SK-N-DZ (cell line): ENCODE results near the gene ZMIZ1.
A peak's percentile ranks its signal among the peaks of the same experiment; 100 is the strongest.
"Not testable (repeated sequence)": the region's sequence is repeated elsewhere in the genome, so short reads cannot be mapped to it uniquely, and the experiment has no call there.

Experiments used
- DNase-seq: peaks from one replicate; pipeline ENCODE4 v3.0.0-alpha.2; 2015; ENCODE audit warnings: low spot score

Gene ZMIZ1

GRCh38 chr10:79318369-79318768 is 249.6 kb downstream of the ZMIZ1 start:
- DNase-seq, result no peak

DNA sequence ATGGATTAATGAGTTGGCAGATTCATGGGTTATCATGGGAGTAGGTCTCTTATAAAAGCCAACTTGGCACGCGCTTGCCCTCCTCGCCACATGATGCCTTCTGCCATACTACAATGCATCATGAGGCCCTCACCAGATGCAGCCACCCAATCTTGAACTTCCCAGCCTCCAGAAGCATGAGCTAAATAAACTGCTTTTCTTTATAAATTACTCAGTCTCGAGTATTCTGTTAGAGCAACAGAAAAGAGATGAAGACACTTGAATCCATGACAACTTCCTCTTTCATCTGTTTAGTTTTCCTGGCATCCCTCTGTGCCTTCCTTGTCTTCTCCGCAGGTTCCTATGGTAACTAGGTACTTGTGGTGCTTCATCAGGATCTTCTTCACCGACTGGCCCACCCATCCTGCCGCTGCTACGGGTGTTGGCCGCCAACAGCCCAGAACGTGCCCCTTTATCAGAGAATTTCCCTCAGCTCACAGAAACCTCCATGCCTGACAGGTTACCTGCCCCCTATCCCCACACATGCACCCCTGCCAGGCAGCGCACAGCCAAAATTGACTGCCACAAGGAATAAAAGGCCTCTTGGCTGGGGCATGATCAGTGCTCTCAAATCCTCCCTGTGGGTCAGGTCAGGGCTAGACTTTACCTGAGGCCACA is 250.5 kb downstream of the ZMIZ1 start:
- DNase-seq, result no peak

DNA sequence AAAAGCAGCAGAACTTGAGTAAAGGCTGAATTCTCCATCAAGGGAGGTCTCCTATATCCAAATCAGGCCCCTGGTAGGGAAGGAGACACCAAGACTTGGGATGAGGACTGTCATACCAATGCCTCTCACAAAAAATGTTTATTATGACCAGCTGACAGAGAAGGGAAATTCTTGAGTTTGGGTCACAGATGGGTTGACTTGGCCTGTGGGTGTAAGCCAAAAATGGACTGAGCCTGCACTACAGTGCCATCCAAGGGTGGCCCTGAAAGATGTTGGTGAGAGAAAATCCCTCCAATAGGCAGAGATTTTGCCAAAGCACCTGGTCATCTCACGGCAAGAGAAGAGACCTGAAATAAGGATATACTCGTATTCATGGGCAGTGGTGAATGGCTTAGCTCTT is 251.6 kb downstream of the ZMIZ1 start:
- DNase-seq, result no peak

GRCh38 chr10:79320820-79321493 is 252.2 kb downstream of the ZMIZ1 start:
- DNase-seq, result no peak

- DNase-seq, result no peak
Observed at GRCh38 chr10:79321494-79321882, 252.7 kb downstream of the ZMIZ1 start.

DNA sequence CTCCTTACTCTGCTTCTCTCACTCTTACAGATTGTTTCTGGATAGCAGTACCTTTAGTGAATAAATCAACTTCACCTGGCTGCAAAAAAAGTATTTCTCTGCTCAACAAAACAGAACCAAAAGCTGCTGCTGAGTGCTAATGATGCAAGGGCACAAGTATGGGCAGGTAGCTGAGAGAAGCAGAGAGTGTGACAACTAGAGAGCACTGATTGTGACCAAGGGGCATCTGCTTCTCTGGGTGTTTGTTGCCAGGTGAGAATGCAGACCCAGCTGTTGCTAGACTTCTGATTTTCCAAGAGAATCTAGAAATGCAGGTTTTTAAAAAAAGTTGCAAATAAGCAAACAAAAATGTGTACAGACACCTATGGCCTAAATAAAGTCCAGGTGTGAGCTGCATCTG is 253.2 kb downstream of the ZMIZ1 start:
- DNase-seq, result no peak

DNA sequence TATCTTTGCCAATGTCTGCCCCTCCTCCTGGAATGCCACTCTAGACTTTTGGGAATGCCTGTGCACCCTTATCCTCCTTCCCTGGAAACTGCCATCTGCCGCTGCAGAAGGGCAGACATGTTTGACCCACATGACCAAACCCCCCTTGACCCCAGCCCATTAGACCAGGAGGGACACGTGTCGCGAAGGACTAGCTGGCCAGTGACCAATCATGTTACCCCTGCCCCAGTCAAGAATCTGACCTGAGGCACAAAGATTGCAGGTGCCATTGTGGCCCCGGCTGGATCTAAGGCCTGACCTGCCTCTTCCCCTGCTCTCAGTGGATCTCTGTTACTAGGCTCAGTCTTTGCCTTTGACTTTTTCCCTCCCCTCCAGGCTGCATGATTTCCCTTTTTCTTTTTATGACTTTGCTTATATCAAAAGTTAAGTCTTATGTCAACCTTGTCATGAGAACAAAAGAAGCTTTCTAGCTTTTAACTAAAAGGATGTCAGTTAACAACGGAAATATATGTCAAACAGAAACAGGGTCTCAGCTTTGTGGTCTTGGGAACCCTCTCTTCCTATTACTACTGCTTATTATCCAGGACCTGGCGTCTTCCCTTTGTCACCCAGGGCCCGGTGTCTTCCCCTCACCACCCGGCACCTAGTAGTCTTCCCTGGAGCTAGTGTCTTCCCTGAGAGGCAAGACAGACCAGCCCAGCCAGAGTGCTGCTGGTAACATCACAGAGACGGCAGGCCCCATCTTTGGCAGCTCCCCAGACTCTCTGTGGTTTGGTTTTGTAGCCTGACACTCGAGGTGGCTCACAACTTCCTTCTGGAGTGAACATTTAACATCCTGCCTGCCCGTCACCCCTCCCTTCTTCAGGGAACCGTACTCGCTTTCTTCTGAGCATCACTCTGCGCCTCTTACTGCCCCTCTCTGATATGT is 254.1 kb downstream of the ZMIZ1 start:
- DNase-seq, result no peak

GRCh38 chr10:79323602-79324001 is 254.8 kb downstream of the ZMIZ1 start:
- DNase-seq, result no peak

- peak; percentile 38 for DNase-seq
Observed at GRCh38 chr10:79324032-79324695, 255.4 kb downstream of the ZMIZ1 start.

GRCh38 chr10:79326361-79327089 is 257.8 kb downstream of the ZMIZ1 start:
- DNase-seq, result no peak

DNA sequence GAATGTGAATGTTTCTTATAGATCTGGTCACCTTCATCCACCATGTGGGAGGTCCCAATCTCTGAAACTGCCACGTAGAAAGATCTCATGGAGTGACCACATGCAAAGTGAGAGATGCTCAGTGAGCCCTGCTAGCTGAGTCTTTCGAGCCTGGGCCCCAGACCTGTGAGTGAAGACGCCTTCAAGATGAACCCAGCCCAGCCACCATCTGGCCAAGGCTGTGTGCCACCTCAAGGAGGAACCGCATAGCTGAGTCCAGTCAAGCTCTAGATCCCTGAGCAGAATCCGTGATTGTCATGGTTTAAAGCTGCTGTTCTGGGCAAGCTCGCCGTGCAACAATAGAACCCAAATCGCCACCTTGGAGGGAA is 258.3 kb downstream of the ZMIZ1 start:
- DNase-seq, result no peak

- DNase-seq, result no peak
Observed at GRCh38 chr10:79328147-79328701, 259.5 kb downstream of the ZMIZ1 start.

GRCh38 chr10:79328737-79329504 is 260.2 kb downstream of the ZMIZ1 start:
- no peak for DNase-seq

DNA sequence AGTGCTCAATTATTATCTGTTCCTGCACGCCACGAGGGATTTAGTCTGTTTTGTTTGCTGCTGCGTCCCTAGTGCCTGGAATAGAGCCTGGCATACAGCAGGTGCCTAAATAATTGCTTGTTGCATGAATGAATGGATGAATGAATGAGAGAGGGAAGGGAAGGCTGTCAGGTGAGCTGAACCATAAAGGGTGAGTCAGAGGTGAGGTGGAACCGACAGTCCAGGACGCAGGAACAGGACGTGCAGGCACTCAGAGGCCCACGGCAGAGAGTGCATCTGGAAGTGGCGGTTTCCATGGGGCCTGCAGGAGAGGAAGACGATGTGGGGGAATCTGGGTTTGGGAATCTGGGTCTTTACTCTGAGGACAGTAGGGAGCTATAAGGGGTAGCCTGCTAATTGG is 260.8 kb downstream of the ZMIZ1 start:
- no peak for DNase-seq

GRCh38 chr10:79331226-79331625 is 262.5 kb downstream of the ZMIZ1 start:
- no peak for DNase-seq

GRCh38 chr10:79331709-79332108 is 262.9 kb downstream of the ZMIZ1 start:
- no peak for DNase-seq

- DNase-seq, result not testable (repeated sequence)
Observed at GRCh38 chr10:79332610-79333315, 264.0 kb downstream of the ZMIZ1 start.

DNA sequence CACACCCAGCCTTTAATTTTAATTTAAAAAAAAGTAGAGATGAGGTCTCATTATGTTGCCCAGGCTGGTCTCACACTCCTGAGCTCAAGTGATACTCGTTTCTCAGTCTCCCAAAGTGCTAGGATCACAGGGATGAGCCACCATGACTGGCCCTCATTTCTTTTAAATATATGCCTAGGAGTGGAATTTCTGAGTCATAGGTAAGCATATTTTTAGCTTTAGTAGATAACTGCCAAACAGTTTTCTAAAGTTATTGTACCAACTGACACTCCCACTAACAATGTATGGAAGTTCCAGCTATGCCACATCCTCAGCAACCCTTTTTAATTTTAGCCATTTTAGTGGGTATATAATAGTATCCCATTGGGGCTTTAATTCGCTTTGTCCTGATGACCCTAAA is 264.7 kb downstream of the ZMIZ1 start:
- DNase-seq, result no peak

GRCh38 chr10:79334573-79334972 is 265.8 kb downstream of the ZMIZ1 start:
- no peak for DNase-seq

GRCh38 chr10:79335094-79335469 is 266.3 kb downstream of the ZMIZ1 start:
- no peak for DNase-seq
